ENCODE data around the gene SPSB1.

- TF ChIP-seq CTCF (IDR thresholded peaks at IDR 0.05 in 2 of 3, conservative IDR thresholded peaks at IDR 0.05 in 1 of 3; ENCODE audit: control insufficient read depth in 2 of 3, extremely low read depth in 1 of 3, insufficient read depth in 1 of 3, low read depth in 3 of 3, low read length in 3 of 3) = no peak
- no peak for TF ChIP-seq POLR2A (IDR thresholded peaks at IDR 0.05; ENCODE audit: low read depth, low read length)
- TF ChIP-seq SRF (IDR thresholded peaks at IDR 0.05; ENCODE audit: low read depth in 2 of 2, low read length in 2 of 2) = no peak
- TF ChIP-seq REST (IDR thresholded peaks at IDR 0.05; ENCODE audit: low read depth, low read length) = no peak
- TF ChIP-seq BACH1 (IDR thresholded peaks at IDR 0.05; ENCODE audit: borderline replicate concordance) = no peak
- no peak for TF ChIP-seq SMARCA5 (IDR thresholded peaks at IDR 0.05)
- no peak for TF ChIP-seq EZH2 (IDR thresholded peaks at IDR 0.05; ENCODE audit: borderline replicate concordance, control insufficient read depth, low read depth, low read length)
- TF ChIP-seq ZBTB40 (IDR thresholded peaks at IDR 0.05; ENCODE audit: borderline replicate concordance) = no peak
- TF ChIP-seq RAD21 (IDR thresholded peaks at IDR 0.05; ENCODE audit: insufficient read depth, low read depth, low read length) = no peak
- no peak for TF ChIP-seq RFX5 (IDR thresholded peaks at IDR 0.05; ENCODE audit: low read depth, low read length)
- TF ChIP-seq TCF12 (IDR thresholded peaks at IDR 0.05; ENCODE audit: low read depth, low read length) = no peak
- TF ChIP-seq PAX8 (IDR thresholded peaks at IDR 0.05) = no peak
- no peak for TF ChIP-seq SIN3A (IDR thresholded peaks at IDR 0.05; ENCODE audit: low read depth, low read length)
- TF ChIP-seq BRCA1 (IDR thresholded peaks at IDR 0.05; ENCODE audit: low read depth, low read length) = no peak
These were observed 75.7 kb downstream of the SPSB1 start for GRCh38 chr1:9368356-9368755.

Measured in GM12878 (cell line).